T-cell (primary cell): ENCODE results near the gene SUV39H1. TPM values are rescaled to one million over a fixed set of nuclear protein-coding genes. Genes with fewer than 3 reads are reported as not detected.

Experiments
- ATAC-seq, 4 experiments: fragments of 200-7000 bp in 3 of 4; fragments of 150-1000 bp in 1 of 4; cut with Tn5 transposase; replicated peaks in 1 of 4; 1 replicate in 3 of 4; 2 replicates in 1 of 4; pipeline ENCODE4 v1.10.0; 2021; ENCODE audit warnings: moderate library complexity in 3 of 4, mild to moderate bottlenecking in 2 of 4, moderate number of reproducible peaks in 1 of 4
- CTCF ChIA-PET, 2 donors: fragments of 300-600 bp; sonication (Branson Sonifier 250); formaldehyde crosslinking; loops; one replicate each; lab custom pipeline; 2022; ENCODE audit warnings: antibody characterized with exemption in 2 of 2; lab: Charles Lee
- POLR2A ChIA-PET, 2 donors: fragments of 300-600 bp; sonication (Branson Sonifier 250); formaldehyde crosslinking; loops; one replicate each; lab custom pipeline; 2022; ENCODE audit warnings: antibody characterized with exemption in 2 of 2; lab: Charles Lee
- DNase-seq, 35 experiments: peaks; one replicate each; pipeline versions ENCODE4 v3.0.0 to v3.0.0-alpha.2; 2013 to 2023
- H3K27ac ChIP-seq: one replicate; pipeline ENCODE4 v1.5.1; 2013; ENCODE audit warnings: low read length
- H3K27me3 ChIP-seq, 2 experiments: replicated peaks in 1 of 2; 1 replicate in 1 of 2; 2 replicates in 1 of 2; pipeline versions ENCODE4 v1.6.1 to v1.7.0; 2013; ENCODE audit warnings: low read length in 1 of 2, mixed read lengths in 1 of 2; ENCODE audit not compliant: control insufficient read depth in 2 of 2, insufficient read depth in 2 of 2; ENCODE audit errors: extremely low read depth in 1 of 2
- H3K36me3 ChIP-seq, 2 donors: 1 replicate in 1 of 2; 2 replicates in 1 of 2; pipeline versions ENCODE4 v1.6.1 to v1.7.0; 2013; ENCODE audit warnings: low read length in 1 of 2; ENCODE audit not compliant: control insufficient read depth in 2 of 2, insufficient read depth in 1 of 2; ENCODE audit errors: extremely low read depth in 1 of 2
- H3K4me1 ChIP-seq, 2 experiments: 1 replicate in 1 of 2; 2 replicates in 1 of 2; pipeline versions ENCODE4 v1.6.1 to v1.7.0; 2013; ENCODE audit warnings: low read length in 2 of 2, mixed read lengths in 1 of 2; ENCODE audit not compliant: insufficient read depth in 2 of 2, control insufficient read depth in 1 of 2; ENCODE audit errors: extremely low read depth in 1 of 2
- H3K4me3 ChIP-seq, 2 donors: 1 replicate in 1 of 2; 2 replicates in 1 of 2; pipeline versions ENCODE4 v1.5.1 to v1.7.0; 2013; ENCODE audit warnings: mild to moderate bottlenecking in 2 of 2, low read length in 1 of 2, moderate library complexity in 1 of 2; ENCODE audit not compliant: control insufficient read depth in 1 of 2; ENCODE audit errors: extremely low read depth in 1 of 2
- H3K9me3 ChIP-seq: 2 replicates; pipeline ENCODE4 v1.7.0; 2013
- H3K27ac Mint-ChIP-seq, 2 donors: one replicate each; pipeline ENCODE4 v1.8.0; 2020 to 2021; ENCODE audit warnings: mild to moderate bottlenecking in 2 of 2, mixed read lengths in 2 of 2
- H3K27me3 Mint-ChIP-seq, 2 donors: one replicate each; pipeline ENCODE4 v1.8.0; 2021 to 2022; ENCODE audit warnings: mixed read lengths in 2 of 2
- H3K36me3 Mint-ChIP-seq: one replicate; pipeline ENCODE4 v1.8.0; 2021; ENCODE audit warnings: mixed read lengths
- H3K4me1 Mint-ChIP-seq, 3 donors: one replicate each; pipeline ENCODE4 v1.8.0; 2020 to 2022; ENCODE audit warnings: mixed read lengths in 3 of 3, mild to moderate bottlenecking in 1 of 3
- H3K4me3 Mint-ChIP-seq, 3 donors: one replicate each; pipeline ENCODE4 v1.8.0; 2020 to 2022; ENCODE audit warnings: mild to moderate bottlenecking in 3 of 3, mixed read lengths in 3 of 3, moderate library complexity in 3 of 3
- H3K9me3 Mint-ChIP-seq, 3 donors: one replicate each; pipeline ENCODE4 v1.8.0; 2020 to 2022; ENCODE audit warnings: mixed read lengths in 3 of 3
- WGBS: methylation state at CpG from one replicate; pipeline ENCODE4 v1.1.5; 2013; ENCODE audit warnings: missing lambda C conversion rate; ENCODE audit not compliant: insufficient coverage; 5-methylcytosine and 5-hydroxymethylcytosine counted together
- total RNA-seq, 35 experiments: library from RNA in 6 of 35; stranded (reverse) in 6 of 35; fragments of 120-200 nt in 1 of 35; gene quantifications; one replicate each; pipeline versions ENCODE4 v1.2.1 to v1.2.4 and lab custom pipeline; 2013 to 2026

Gene SUV39H1
- total RNA-seq, 5 donors from 2014 or later (not counting 1 experiment from before 2014, with no cell fraction given): 7.6 to 12.0 (median 10.6) TPM

- DNase-seq: no peak
- H3K36me3 Mint-ChIP-seq: no peaks in the 10 kb centered on the region
- H3K4me1 ChIP-seq: no peaks in the 10 kb centered on the region
- H3K27me3 Mint-ChIP-seq: peaks cover 0 to 13% of the 10 kb centered on the region in 2 donors
- H3K4me3 Mint-ChIP-seq: no peak overlapping the region
- peaks cover 0 to 4% of the 10 kb centered on the region in 2 experiments for H3K27me3 ChIP-seq
- ChIA-PET POLR2A (interaction anchor here in 1 of 2 donors (0.7 kb wide), 1 partner anchor 184 kb away, joined by 9 read pairs; no protein-coding TSS in a partner anchor), CTCF (interaction anchor here in 1 of 2 donors (0.5 kb wide), 1 partner anchor 192 kb away, joined by 3 read pairs; no protein-coding TSS in a partner anchor)
- no peak overlapping the region for H3K4me3 ChIP-seq
- H3K36me3 ChIP-seq: no peaks in the 10 kb centered on the region
- H3K9me3 ChIP-seq: no peaks in the 10 kb centered on the region
- H3K9me3 Mint-ChIP-seq: no peaks in the 10 kb centered on the region
- WGBS: 94% methylated on average over 4 of the region's 7 CpGs
- no peak overlapping the region for H3K27ac Mint-ChIP-seq
- peaks cover 3 to 7% (median 4%) of the 10 kb centered on the region in 3 donors for H3K4me1 Mint-ChIP-seq
- ATAC-seq: no peak
- no peak overlapping the region for H3K27ac ChIP-seq
Measured at GRCh38 chrX:48752498-48752897, 56.0 kb downstream of the SUV39H1 start.

GRCh38 chrX:48753708-48754228 lies 57.2 kb downstream of the SUV39H1 start:
- Mint-ChIP-seq H3K36me3 (no peaks in the 10 kb centered on the region), H3K9me3 (no peaks in the 10 kb centered on the region), H3K27me3 (peaks cover 0 to 13% of the 10 kb centered on the region in 2 donors), H3K4me3 (no peak overlapping the region), H3K4me1 (peaks cover 3 to 7% (median 4%) of the 10 kb centered on the region in 3 donors), H3K27ac (no peak overlapping the region)
- WGBS: 87% methylated on average over 4 of the region's 8 CpGs
- ATAC-seq (no peak), DNase-seq (no peak)
- POLR2A ChIA-PET: no interaction called here
- Histone ChIP-seq H3K4me1 (no peaks in the 10 kb centered on the region), H3K27me3 (peaks cover 0 to 4% of the 10 kb centered on the region in 2 experiments), H3K4me3 (no peak overlapping the region), H3K27ac (no peak overlapping the region), H3K36me3 (no peaks in the 10 kb centered on the region), H3K9me3 (no peaks in the 10 kb centered on the region)
- CTCF ChIA-PET: no interaction called here

DNA sequence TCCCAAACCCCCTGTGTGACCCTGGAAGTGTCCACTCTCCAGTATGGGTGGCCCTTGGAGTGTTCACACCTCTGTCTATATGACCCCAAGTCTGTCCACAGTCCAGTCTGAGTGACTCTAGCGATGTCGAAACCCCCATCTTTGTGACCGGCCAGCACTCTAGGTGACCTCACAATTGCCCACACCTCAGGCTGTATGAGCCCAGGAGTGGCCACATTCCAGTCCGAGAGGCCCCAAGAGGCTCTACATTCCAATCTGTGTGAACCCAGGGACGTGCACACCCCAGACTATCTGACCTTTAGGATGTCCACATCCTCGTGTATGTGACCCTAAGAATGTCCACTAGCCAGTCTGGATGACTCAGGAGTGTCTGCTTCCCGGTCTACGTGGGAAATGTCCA lies 57.7 kb downstream of the SUV39H1 start:
- no peaks in the 10 kb centered on the region for H3K9me3 Mint-ChIP-seq
- ChIA-PET POLR2A (no interaction called here), CTCF (no interaction called here)
- no peak overlapping the region for H3K4me3 ChIP-seq
- 100% methylated on average over 1 of the region's 8 CpGs for WGBS
- DNase-seq (no peak), ATAC-seq (no peak)
- H3K27me3 Mint-ChIP-seq: peaks cover 0 to 13% of the 10 kb centered on the region in 2 donors
- no peak overlapping the region for H3K27ac ChIP-seq
- no peaks in the 10 kb centered on the region for H3K36me3 ChIP-seq
- H3K27ac Mint-ChIP-seq: no peak overlapping the region
- peaks cover 3 to 7% (median 4%) of the 10 kb centered on the region in 3 donors for H3K4me1 Mint-ChIP-seq
- peaks cover 0 to 4% of the 10 kb centered on the region in 2 experiments for H3K27me3 ChIP-seq
- no peaks in the 10 kb centered on the region for H3K9me3 ChIP-seq
- no peak overlapping the region for H3K4me3 Mint-ChIP-seq
- no peaks in the 10 kb centered on the region for H3K4me1 ChIP-seq
- H3K36me3 Mint-ChIP-seq: no peaks in the 10 kb centered on the region

Other genes starting within 250 kb of the SUV39H1 start
- 10 to 100 TPM; 18.0 to 37.0 (median 26.5) TPM for gene SLC38A5, start 226.5 kb upstream of the SUV39H1 start, total RNA-seq
- 10 to 100 TPM; 51.4 to 64.9 (median 56.8) TPM for gene FTSJ1, start 220.5 kb upstream of the SUV39H1 start, total RNA-seq
- 10 to 100 TPM; 16.8 to 21.7 (median 18.6) TPM for gene PORCN, start 187.7 kb upstream of the SUV39H1 start, total RNA-seq
- gene EBP, start 174.9 kb upstream of the SUV39H1 start, total RNA-seq: 10 to 100 TPM; 41.1 to 60.4 (median 46.1) TPM
- gene TBC1D25, start 157.0 kb upstream of the SUV39H1 start, total RNA-seq: 10 to 100 TPM; 27.0 to 30.6 (median 29.5) TPM
- gene RBM3, start 122.2 kb upstream of the SUV39H1 start, total RNA-seq: 100 to 1,000 TPM; 212 to 345 (median 222) TPM
- 10 to 100 TPM; 39.0 to 65.9 (median 59.3) TPM for gene WDR13, start 99.2 kb upstream of the SUV39H1 start, total RNA-seq
- 100 to 1,000 TPM in 3 of 5 donors, 10 to 100 TPM in 2; 92.0 to 118 (median 103) TPM for gene WAS, start 12.9 kb upstream of the SUV39H1 start, total RNA-seq
- gene GLOD5, start 65.0 kb downstream of the SUV39H1 start, total RNA-seq: not detected
- under 1 TPM; 0.23 to 0.64 (median 0.43) TPM for gene GATA1, start 89.9 kb downstream of the SUV39H1 start, total RNA-seq
- 100 to 1,000 TPM; 106 to 121 (median 113) TPM for gene HDAC6, start 105.3 kb downstream of the SUV39H1 start, total RNA-seq
- not detected for gene ERAS, start 129.8 kb downstream of the SUV39H1 start, total RNA-seq
- 10 to 100 TPM in 2 of 5 donors, 1 to 10 TPM in 3; 5.0 to 11.4 (median 9.1) TPM for gene PCSK1N, start 138.9 kb downstream of the SUV39H1 start, total RNA-seq
- gene TIMM17B, start 201.0 kb downstream of the SUV39H1 start, total RNA-seq: 10 to 100 TPM; 40.5 to 52.1 (median 49.3) TPM
- 10 to 100 TPM; 62.5 to 79.5 (median 73.9) TPM for gene PQBP1, start 201.2 kb downstream of the SUV39H1 start, total RNA-seq
- 10 to 100 TPM; 14.2 to 35.1 (median 16.2) TPM for gene SLC35A2, start 214.9 kb downstream of the SUV39H1 start, total RNA-seq
- gene PIM2, start 222.3 kb downstream of the SUV39H1 start, total RNA-seq: 100 to 1,000 TPM; 152 to 325 (median 160) TPM